ENCODE data around the gene SBK1. TPM values are rescaled to one million over a fixed set of nuclear protein-coding genes. Genes with fewer than 3 reads are reported as not detected.

Gene SBK1
- total RNA-seq, 1 donor from 2014 or later: 4.6 TPM

- peaks cover 19% of the 10 kb centered on the region for H3K4me1 ChIP-seq
- Mint-ChIP-seq H3K27ac (no peak overlapping the region), H3K4me1 (peaks cover 43% of the 10 kb centered on the region), H3K27me3 (ENCODE audit: insufficient read depth, low read depth) (peaks cover 5% of the 10 kb centered on the region), H3K4me3 (peak overlapping the region; percentile 99), H3K9me3 (no peaks in the 10 kb centered on the region), H3K36me3 (peaks cover 7% of the 10 kb centered on the region)
- DNase-seq (ENCODE audit: low spot score): no peak
- H3F3A ChIP-seq (ENCODE audit: low read depth): peaks cover 25% of the 10 kb centered on the region
- no peaks in the 10 kb centered on the region for H3K27me3 ChIP-seq
- peak overlapping the region; percentile 100 for H3K4me3 ChIP-seq
- no peaks in the 10 kb centered on the region for H3K36me3 ChIP-seq
- H3K4me2 ChIP-seq: peak overlapping the region; percentile 99
- H4K20me1 ChIP-seq (ENCODE audit: low read depth): peaks cover 58% of the 10 kb centered on the region
- no peaks in the 10 kb centered on the region for H3K9me3 ChIP-seq (ENCODE audit: low read depth)
- H3K79me2 ChIP-seq (ENCODE audit: low read depth): peaks cover 84% of the 10 kb centered on the region
- no peak for TF ChIP-seq EZH2 (IDR thresholded peaks at IDR 0.05)
- TF ChIP-seq CTCF (IDR thresholded peaks at IDR 0.05): no peak
- no peak overlapping the region for H2AFZ ChIP-seq (replicated peaks)
- peak overlapping the region; percentile 85 for H3K9ac ChIP-seq
- no peak overlapping the region for H3K27ac ChIP-seq
Observed at GRCh38 chr16:28294201-28294600, 1.9 kb downstream of the SBK1 start.

- H3F3A ChIP-seq (ENCODE audit: low read depth): peaks cover 23% of the 10 kb centered on the region
- peaks cover 18% of the 10 kb centered on the region for H3K4me1 ChIP-seq
- Mint-ChIP-seq H3K9me3 (no peaks in the 10 kb centered on the region), H3K27ac (peak overlapping the region; percentile 31), H3K27me3 (ENCODE audit: insufficient read depth, low read depth) (peaks cover 5% of the 10 kb centered on the region), H3K4me3 (peak overlapping the region; percentile 99), H3K4me1 (peaks cover 41% of the 10 kb centered on the region), H3K36me3 (peaks cover 10% of the 10 kb centered on the region)
- H3K4me2 ChIP-seq: peak overlapping the region; percentile 99
- H3K27ac ChIP-seq: no peak overlapping the region
- no peaks in the 10 kb centered on the region for H3K9me3 ChIP-seq (ENCODE audit: low read depth)
- DNase-seq (ENCODE audit: low spot score): no peak
- no peak overlapping the region for H2AFZ ChIP-seq (replicated peaks)
- H3K36me3 ChIP-seq: no peaks in the 10 kb centered on the region
- H3K9ac ChIP-seq: no peak overlapping the region
- peaks cover 68% of the 10 kb centered on the region for H4K20me1 ChIP-seq (ENCODE audit: low read depth)
- no peak overlapping the region for H3K4me3 ChIP-seq
- no peaks in the 10 kb centered on the region for H3K27me3 ChIP-seq
- peaks cover 86% of the 10 kb centered on the region for H3K79me2 ChIP-seq (ENCODE audit: low read depth)
- TF ChIP-seq CTCF (IDR thresholded peaks at IDR 0.05) (no peak), EZH2 (IDR thresholded peaks at IDR 0.05) (no peak), EZH2phosphoT487 (IDR thresholded peaks at IDR 0.05) (no peak)
Observed at GRCh38 chr16:28295276-28295675, 3.0 kb downstream of the SBK1 start.

GRCh38 chr16:28297308-28297707 lies 5.0 kb downstream of the SBK1 start:
- peaks cover 13% of the 10 kb centered on the region for H3K36me3 Mint-ChIP-seq
- no peak overlapping the region for H3K9ac ChIP-seq
- H3K27ac Mint-ChIP-seq: no peak overlapping the region
- no peaks in the 10 kb centered on the region for H3K36me3 ChIP-seq
- H3K9me3 ChIP-seq (ENCODE audit: low read depth): no peaks in the 10 kb centered on the region
- H3K4me3 ChIP-seq: no peak overlapping the region
- H3K27me3 Mint-ChIP-seq (ENCODE audit: insufficient read depth, low read depth): peaks cover 3% of the 10 kb centered on the region
- no peak overlapping the region for H3K4me3 Mint-ChIP-seq
- H3K9me3 Mint-ChIP-seq: no peaks in the 10 kb centered on the region
- no peak overlapping the region for H2AFZ ChIP-seq (replicated peaks)
- no peak overlapping the region for H3K27ac ChIP-seq
- DNase-seq (ENCODE audit: low spot score): no peak
- H3K4me2 ChIP-seq: no peak overlapping the region
- H3K27me3 ChIP-seq: no peaks in the 10 kb centered on the region
- peaks cover 89% of the 10 kb centered on the region for H4K20me1 ChIP-seq (ENCODE audit: low read depth)
- TF ChIP-seq EZH2 (IDR thresholded peaks at IDR 0.05): no peak
- no peak for TF ChIP-seq CTCF (IDR thresholded peaks at IDR 0.05)
- no peak for TF ChIP-seq EZH2phosphoT487 (IDR thresholded peaks at IDR 0.05)
- H3K4me1 Mint-ChIP-seq: peaks cover 28% of the 10 kb centered on the region
- peaks cover 14% of the 10 kb centered on the region for H3K4me1 ChIP-seq
- peaks cover 18% of the 10 kb centered on the region for H3F3A ChIP-seq (ENCODE audit: low read depth)
- peaks cover 96% of the 10 kb centered on the region for H3K79me2 ChIP-seq (ENCODE audit: low read depth)

Data from neural progenitor cell (in vitro differentiated cells).